Measurements from ENCODE around the gene LST1. TPM values are rescaled to one million over a fixed set of nuclear protein-coding genes. Genes with fewer than 3 reads are reported as not detected.
A peak's percentile ranks its signal among the peaks of the same experiment; 100 is the strongest.

The LST1 gene
- total RNA-seq, 1 experiment from 2014 or later: not detected

DNA sequence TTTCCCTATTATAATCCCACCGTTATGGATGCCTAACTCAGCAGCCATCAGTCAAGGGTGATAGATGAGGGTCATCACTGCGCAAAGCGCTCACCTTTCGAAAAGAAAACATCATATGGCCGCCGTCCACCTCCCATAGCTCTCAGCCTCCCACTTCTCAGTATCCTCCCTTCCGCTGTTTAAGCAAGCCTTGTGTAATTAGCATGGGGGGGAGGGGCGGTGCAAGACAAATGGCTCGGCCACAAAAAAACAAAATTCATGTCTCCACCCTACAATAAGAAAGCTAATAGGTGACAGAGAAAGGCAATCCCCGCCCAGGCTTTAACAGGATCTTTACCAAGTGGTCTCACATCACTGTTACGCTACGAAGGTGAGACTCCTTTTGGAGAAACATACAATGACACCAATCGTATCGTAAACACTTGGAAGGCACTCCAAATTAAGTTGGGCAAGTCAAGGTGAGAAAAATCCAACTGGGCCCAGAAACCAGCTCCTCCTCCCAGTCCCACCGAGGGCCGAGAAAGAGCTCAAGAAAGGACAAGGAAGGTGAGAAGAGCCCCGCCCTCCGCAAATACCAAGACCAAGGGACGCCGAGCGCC, 44.9 kb upstream of the LST1 start:
- no peaks in the 10 kb centered on the region for H3K9me3 ChIP-seq (ENCODE audit: control insufficient read depth, insufficient read depth, low read depth, low read length)
- H3K4me1 ChIP-seq (ENCODE audit: control insufficient read depth, insufficient read depth, low read length): peaks cover 19% of the 10 kb centered on the region
- TF ChIP-seq, protein P1, sequence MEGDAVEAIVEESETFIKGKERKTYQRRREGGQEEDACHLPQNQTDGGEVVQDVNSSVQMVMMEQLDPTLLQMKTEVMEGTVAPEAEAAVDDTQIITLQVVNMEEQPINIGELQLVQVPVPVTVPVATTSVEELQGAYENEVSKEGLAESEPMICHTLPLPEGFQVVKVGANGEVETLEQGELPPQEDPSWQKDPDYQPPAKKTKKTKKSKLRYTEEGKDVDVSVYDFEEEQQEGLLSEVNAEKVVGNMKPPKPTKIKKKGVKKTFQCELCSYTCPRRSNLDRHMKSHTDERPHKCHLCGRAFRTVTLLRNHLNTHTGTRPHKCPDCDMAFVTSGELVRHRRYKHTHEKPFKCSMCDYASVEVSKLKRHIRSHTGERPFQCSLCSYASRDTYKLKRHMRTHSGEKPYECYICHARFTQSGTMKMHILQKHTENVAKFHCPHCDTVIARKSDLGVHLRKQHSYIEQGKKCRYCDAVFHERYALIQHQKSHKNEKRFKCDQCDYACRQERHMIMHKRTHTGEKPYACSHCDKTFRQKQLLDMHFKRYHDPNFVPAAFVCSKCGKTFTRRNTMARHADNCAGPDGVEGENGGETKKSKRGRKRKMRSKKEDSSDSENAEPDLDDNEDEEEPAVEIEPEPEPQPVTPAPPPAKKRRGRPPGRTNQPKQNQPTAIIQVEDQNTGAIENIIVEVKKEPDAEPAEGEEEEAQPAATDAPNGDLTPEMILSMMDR (IDR thresholded peaks at IDR 0.05): no peak
- 0 out of 2 replicates have a peak, but pooled peaks have one; percentile 60 for TF ChIP-seq SIN3A (IDR thresholded peaks at IDR 0.05; ENCODE audit: borderline replicate concordance, insufficient read depth, low read depth, low read length)
- no peak; the same call in 1 of the 2 replicates for TF ChIP-seq TCF7L2 (IDR thresholded peaks at IDR 0.05; ENCODE audit: low read depth, low read length)
- TF ChIP-seq, protein P2, sequence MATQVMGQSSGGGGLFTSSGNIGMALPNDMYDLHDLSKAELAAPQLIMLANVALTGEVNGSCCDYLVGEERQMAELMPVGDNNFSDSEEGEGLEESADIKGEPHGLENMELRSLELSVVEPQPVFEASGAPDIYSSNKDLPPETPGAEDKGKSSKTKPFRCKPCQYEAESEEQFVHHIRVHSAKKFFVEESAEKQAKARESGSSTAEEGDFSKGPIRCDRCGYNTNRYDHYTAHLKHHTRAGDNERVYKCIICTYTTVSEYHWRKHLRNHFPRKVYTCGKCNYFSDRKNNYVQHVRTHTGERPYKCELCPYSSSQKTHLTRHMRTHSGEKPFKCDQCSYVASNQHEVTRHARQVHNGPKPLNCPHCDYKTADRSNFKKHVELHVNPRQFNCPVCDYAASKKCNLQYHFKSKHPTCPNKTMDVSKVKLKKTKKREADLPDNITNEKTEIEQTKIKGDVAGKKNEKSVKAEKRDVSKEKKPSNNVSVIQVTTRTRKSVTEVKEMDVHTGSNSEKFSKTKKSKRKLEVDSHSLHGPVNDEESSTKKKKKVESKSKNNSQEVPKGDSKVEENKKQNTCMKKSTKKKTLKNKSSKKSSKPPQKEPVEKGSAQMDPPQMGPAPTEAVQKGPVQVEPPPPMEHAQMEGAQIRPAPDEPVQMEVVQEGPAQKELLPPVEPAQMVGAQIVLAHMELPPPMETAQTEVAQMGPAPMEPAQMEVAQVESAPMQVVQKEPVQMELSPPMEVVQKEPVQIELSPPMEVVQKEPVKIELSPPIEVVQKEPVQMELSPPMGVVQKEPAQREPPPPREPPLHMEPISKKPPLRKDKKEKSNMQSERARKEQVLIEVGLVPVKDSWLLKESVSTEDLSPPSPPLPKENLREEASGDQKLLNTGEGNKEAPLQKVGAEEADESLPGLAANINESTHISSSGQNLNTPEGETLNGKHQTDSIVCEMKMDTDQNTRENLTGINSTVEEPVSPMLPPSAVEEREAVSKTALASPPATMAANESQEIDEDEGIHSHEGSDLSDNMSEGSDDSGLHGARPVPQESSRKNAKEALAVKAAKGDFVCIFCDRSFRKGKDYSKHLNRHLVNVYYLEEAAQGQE (IDR thresholded peaks at IDR 0.05; ENCODE audit: insufficient read depth in 1 of 2, low read depth in 2 of 2, low read length in 1 of 2): no peak
- H3K27ac ChIP-seq (ENCODE audit: low read length): peak overlapping the region; percentile 97
- CTCF ChIA-PET: interaction anchor here (0.6 kb wide), 1 partner anchor 61 kb away, joined by 3 read pairs; no protein-coding TSS in a partner anchor
- POLR2A ChIA-PET: interaction anchor here (0.6 to 1.5 kb wide), 9 partner anchors 12 to 627 kb away, joined by 3 to 15 read pairs (median 3); partner anchors contain the start of gene NCR3
- intact Hi-C loops (cut with micrococcal nuclease; ENCODE audit: unreplicated experiment) (loop anchor here (2.0 kb wide), 1 partner anchor 48 kb away; no protein-coding TSS in a partner anchor), in situ Hi-C loops (cut with HindIII; ENCODE audit: low pct_unique_long_range_greater_than_20kb, low sequenced_read_pairs) (no loop called here)
- TSS peak; percentile 85 for BruUV-seq (replicated peaks)
- peaks cover 24% of the 10 kb centered on the region for H3K36me3 ChIP-seq (ENCODE audit: control insufficient read depth, insufficient read depth, low read length)
- ATAC-seq (peak; percentile 7), DNase-seq (ENCODE audit: low read depth, low spot score) (no peak)
- no peaks in the 10 kb centered on the region for H3K27me3 ChIP-seq (ENCODE audit: control insufficient read depth, insufficient read depth, low read length)
- peak overlapping the region; percentile 54 to 98 for H3K4me3 ChIP-seq (ENCODE audit: low read depth in 2 of 2, low read length in 2 of 2)

DNA sequence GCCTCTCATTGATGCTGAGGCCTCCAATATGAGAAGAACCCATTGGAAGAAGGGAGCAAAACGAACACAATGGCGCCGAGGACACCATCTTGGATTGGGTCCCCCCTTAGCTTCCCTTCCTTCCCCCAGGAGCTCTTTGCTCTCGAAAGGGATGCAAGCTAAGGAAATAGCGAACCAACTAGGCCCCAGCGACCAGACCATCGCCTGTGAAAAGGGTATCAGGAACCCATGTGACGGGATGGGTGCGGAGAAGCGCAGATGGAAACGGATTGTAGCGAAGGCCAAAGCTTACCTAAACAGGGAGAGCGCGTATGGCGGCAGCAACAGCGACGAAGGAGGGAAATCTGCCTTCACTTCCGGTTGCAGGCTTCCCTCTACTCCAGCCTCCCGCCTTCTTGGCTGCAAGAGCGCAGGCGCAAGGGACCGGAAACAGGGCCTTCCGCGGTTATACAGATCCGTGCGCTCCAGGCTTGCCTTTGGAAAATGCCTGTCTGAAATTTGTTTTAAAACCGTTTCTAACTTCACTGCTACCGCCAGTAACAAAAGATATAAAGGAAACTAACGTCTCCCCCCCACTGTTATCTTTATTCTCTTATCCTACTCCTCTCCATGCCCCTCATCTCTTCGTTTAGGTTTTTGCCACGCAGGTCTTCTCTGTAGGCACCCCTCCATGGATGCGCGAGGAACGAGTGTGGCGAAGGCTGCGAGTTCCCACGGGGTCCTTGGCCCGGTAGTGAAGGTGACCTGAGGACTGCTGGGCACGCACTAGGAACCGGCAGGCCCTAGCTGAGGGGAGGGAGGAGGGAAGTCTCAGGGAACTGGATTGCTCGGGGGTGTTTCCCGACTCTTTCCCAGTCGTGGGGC, 44.2 kb upstream of the LST1 start, which contains the start of gene DDX39B:
TSS of gene DDX39B (minus strand) at position 346 of the 864 bp plus-strand sequence. CDS start 1,471 bp downstream, outside the sequence.
- peaks cover 19% of the 10 kb centered on the region for H3K4me1 ChIP-seq (ENCODE audit: control insufficient read depth, insufficient read depth, low read length)
- ATAC-seq: peak; percentile 91
- H3K27me3 ChIP-seq (ENCODE audit: control insufficient read depth, insufficient read depth, low read length): no peaks in the 10 kb centered on the region
- ChIA-PET POLR2A (interaction anchor here (0.5 to 1.5 kb wide), 9 partner anchors 12 to 80 kb away, joined by 3 to 8 read pairs (median 4); partner anchors contain the start of gene NCR3), CTCF (interaction anchor here (0.6 kb wide), 1 partner anchor 60 kb away, joined by 3 read pairs; no protein-coding TSS in a partner anchor)
- peak within 1 kb of the TSS; percentile 54 to 98 for H3K4me3 ChIP-seq (ENCODE audit: low read depth in 2 of 2, low read length in 2 of 2)
- peaks cover 18% of the 10 kb centered on the region for H3K36me3 ChIP-seq (ENCODE audit: control insufficient read depth, insufficient read depth, low read length)
- intact Hi-C loops (cut with micrococcal nuclease; ENCODE audit: unreplicated experiment): loop anchor here (2.0 kb wide), 1 partner anchor 49 kb away; no protein-coding TSS in a partner anchor
- peak; percentile 86 for DNase-seq (ENCODE audit: low read depth, low spot score)
- TF ChIP-seq, protein P1 (IDR thresholded peaks at IDR 0.05): no peak
- TF ChIP-seq TCF7L2 (IDR thresholded peaks at IDR 0.05; ENCODE audit: low read depth, low read length) (peak; percentile 39; the same call in 1 of the 2 replicates), SIN3A (IDR thresholded peaks at IDR 0.05; ENCODE audit: borderline replicate concordance, insufficient read depth, low read depth, low read length) (no peak; the same call in none of the 2 replicates), POLR2AphosphoS5 (IDR thresholded peaks at IDR 0.05; ENCODE audit: low read depth, low read length) (peak; percentile 90)
- TF ChIP-seq, protein P2 (IDR thresholded peaks at IDR 0.05; ENCODE audit: insufficient read depth in 1 of 2, low read depth in 2 of 2, low read length in 1 of 2): peak in 1 of 2 experiments; percentile 70; a peak in 2 of 4 replicates
- H3K9me3 ChIP-seq (ENCODE audit: control insufficient read depth, insufficient read depth, low read depth, low read length): no peaks in the 10 kb centered on the region
- BruUV-seq (replicated peaks): no TSS peak
- H3K27ac ChIP-seq (ENCODE audit: low read length): peak within 1 kb of the TSS; percentile 97
- in situ Hi-C loops (cut with HindIII; ENCODE audit: low pct_unique_long_range_greater_than_20kb, low sequenced_read_pairs): no loop called here
